ENCODE results near the gene WIZ.

Gene WIZ

DNA sequence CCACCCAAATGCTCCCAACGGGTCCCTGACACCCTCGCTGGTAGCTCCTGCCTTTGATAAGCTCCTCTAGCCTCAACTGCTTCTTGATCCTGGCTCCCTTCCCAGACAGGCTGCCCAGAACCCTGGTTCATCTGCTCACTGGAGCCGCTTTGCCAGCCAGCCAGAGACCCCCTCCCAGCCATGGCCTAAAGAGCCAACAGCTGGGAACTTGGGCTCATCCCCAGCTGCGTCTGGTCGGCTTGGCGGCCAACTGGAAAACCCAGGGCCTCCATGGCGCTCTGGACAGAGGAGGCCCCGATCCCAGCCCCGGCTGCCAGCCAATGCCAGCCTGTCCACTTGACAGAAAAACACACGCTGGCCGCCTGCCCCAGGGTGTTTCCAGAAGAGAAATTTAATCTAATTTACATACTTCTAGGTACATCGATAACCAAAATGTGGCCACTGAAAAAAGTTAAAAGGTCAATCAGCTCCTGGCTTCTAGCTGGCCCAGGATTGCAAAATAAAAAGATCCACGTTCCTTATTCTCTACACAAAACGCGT lies 28.0 kb downstream of the WIZ start:
- Histone ChIP-seq H3K36me3 (ENCODE audit: control insufficient read depth, low read length) (peaks cover 61% of the 10 kb centered on the region), H3K79me2 (ENCODE audit: control insufficient read depth, low read length) (peaks cover 20% of the 10 kb centered on the region), H3K4me2 (ENCODE audit: low read length) (no peak overlapping the region), H3K4me3 (ENCODE audit: low read length) (no peak overlapping the region), H3K4me1 (ENCODE audit: control insufficient read depth, low read length) (peaks cover 19% of the 10 kb centered on the region), H3K9me2 (replicated peaks; ENCODE audit: control insufficient read depth, low read length) (no peaks in the 10 kb centered on the region), H3K27ac (ENCODE audit: low read depth, low read length) (no peak overlapping the region), H4K20me1 (ENCODE audit: control insufficient read depth, insufficient read depth, low read depth, low read length) (peaks cover 7% of the 10 kb centered on the region; the same call in 1 of the 2 replicates), H3K27me3 (ENCODE audit: control insufficient read depth, low read length) (no peaks in the 10 kb centered on the region), H3F3A (ENCODE audit: control insufficient read depth, insufficient read depth) (peaks cover 11% of the 10 kb centered on the region; the same call in 1 of the 2 replicates), H3K9me3 (ENCODE audit: control insufficient read depth, insufficient read depth, low read length) (no peaks in the 10 kb centered on the region)
- no peak for TF ChIP-seq EZH2phosphoT487 (IDR thresholded peaks at IDR 0.05; ENCODE audit: borderline replicate concordance, low read length)
- TF ChIP-seq, protein P1, sequence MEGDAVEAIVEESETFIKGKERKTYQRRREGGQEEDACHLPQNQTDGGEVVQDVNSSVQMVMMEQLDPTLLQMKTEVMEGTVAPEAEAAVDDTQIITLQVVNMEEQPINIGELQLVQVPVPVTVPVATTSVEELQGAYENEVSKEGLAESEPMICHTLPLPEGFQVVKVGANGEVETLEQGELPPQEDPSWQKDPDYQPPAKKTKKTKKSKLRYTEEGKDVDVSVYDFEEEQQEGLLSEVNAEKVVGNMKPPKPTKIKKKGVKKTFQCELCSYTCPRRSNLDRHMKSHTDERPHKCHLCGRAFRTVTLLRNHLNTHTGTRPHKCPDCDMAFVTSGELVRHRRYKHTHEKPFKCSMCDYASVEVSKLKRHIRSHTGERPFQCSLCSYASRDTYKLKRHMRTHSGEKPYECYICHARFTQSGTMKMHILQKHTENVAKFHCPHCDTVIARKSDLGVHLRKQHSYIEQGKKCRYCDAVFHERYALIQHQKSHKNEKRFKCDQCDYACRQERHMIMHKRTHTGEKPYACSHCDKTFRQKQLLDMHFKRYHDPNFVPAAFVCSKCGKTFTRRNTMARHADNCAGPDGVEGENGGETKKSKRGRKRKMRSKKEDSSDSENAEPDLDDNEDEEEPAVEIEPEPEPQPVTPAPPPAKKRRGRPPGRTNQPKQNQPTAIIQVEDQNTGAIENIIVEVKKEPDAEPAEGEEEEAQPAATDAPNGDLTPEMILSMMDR (IDR thresholded peaks at IDR 0.05; ENCODE audit: low read depth, low read length, poor library complexity, severe bottlenecking), result no peak

DNA sequence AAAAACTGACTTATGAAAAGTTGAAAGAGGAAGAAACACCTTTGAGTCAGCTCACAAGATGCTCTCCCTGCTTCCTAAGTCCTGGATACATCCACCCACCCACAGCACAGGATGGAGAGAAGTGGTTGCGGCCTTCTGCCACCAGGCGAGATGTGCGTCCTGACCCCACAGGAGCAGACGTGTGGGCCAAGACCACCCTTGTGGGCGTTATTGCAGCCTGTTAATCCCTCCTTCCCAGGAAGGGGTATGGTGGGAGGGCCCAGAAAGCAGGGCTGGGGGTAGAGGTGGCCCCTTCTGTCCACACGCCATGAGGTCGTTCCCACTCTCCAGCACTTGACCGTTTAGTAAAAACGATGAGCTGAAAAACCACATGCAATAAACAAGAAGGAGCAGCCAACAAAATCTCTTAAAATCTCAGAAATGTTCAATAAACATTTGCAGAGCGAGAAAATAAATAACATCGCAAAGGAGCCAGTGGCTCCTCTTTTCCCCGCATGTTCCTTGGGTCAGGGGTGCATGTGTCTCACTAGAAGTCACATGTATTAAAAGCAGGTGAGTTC lies 28.5 kb downstream of the WIZ start:
- peaks cover 61% of the 10 kb centered on the region for H3K36me3 ChIP-seq (ENCODE audit: control insufficient read depth, low read length)
- no peaks in the 10 kb centered on the region for H3K9me3 ChIP-seq (ENCODE audit: control insufficient read depth, insufficient read depth, low read length)
- H3K27me3 ChIP-seq (ENCODE audit: control insufficient read depth, low read length), result no peaks in the 10 kb centered on the region
- peaks cover 26% of the 10 kb centered on the region for H3K79me2 ChIP-seq (ENCODE audit: control insufficient read depth, low read length)
- no peaks in the 10 kb centered on the region for H3K9me2 ChIP-seq (replicated peaks; ENCODE audit: control insufficient read depth, low read length)
- no peak overlapping the region for H3K27ac ChIP-seq (ENCODE audit: low read depth, low read length)
- peaks cover 11% of the 10 kb centered on the region; the same call in 1 of the 2 replicates for H3F3A ChIP-seq (ENCODE audit: control insufficient read depth, insufficient read depth)
- peaks cover 24% of the 10 kb centered on the region for H3K4me1 ChIP-seq (ENCODE audit: control insufficient read depth, low read length)
- no peak for TF ChIP-seq EZH2phosphoT487 (IDR thresholded peaks at IDR 0.05; ENCODE audit: borderline replicate concordance, low read length)
- TF ChIP-seq, protein P1 (IDR thresholded peaks at IDR 0.05; ENCODE audit: low read depth, low read length, poor library complexity, severe bottlenecking), result no peak
- no peak overlapping the region for H3K4me3 ChIP-seq (ENCODE audit: low read length)
- peaks cover 7% of the 10 kb centered on the region; the same call in 1 of the 2 replicates for H4K20me1 ChIP-seq (ENCODE audit: control insufficient read depth, insufficient read depth, low read depth, low read length)
- H3K4me2 ChIP-seq (ENCODE audit: low read length), result no peak overlapping the region

DNA sequence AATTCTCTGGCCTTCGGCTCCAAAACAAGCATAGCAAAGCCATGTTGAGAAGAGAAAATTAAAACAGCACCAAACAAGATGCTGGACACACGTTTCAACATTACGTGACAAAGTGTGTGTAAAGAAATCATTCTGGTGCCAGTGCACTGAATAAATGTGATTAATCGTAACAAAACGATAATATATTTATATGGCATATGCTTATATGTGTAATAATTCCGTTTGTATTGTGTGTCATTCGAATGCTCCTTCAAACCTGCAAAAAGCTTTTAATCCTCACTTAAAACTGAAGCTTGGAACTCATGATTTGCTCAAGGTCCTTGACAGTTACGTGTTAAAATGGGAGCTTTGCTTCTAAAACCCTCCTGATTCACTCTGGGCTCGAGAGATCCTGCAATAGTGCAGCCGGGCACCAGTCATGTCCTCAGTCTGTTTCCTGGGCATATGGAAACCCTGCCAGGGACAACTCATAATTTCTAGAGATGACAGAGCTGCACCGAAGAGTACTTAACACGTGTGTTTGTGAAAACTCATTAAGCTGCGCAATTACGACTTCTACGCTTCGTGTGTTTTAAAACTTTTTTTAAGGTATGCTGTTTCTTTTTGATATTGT lies 30.2 kb downstream of the WIZ start:
- Histone ChIP-seq H3K27me3 (ENCODE audit: control insufficient read depth, low read length) (no peaks in the 10 kb centered on the region), H3K36me3 (ENCODE audit: control insufficient read depth, low read length) (peaks cover 58% of the 10 kb centered on the region), H4K20me1 (ENCODE audit: control insufficient read depth, insufficient read depth, low read depth, low read length) (peaks cover 7% of the 10 kb centered on the region; the same call in 1 of the 2 replicates), H3K4me3 (ENCODE audit: low read length) (peak overlapping the region; percentile 66), H3K4me1 (ENCODE audit: control insufficient read depth, low read length) (peaks cover 26% of the 10 kb centered on the region), H3F3A (ENCODE audit: control insufficient read depth, insufficient read depth) (peaks cover 11% of the 10 kb centered on the region; the same call in 1 of the 2 replicates), H3K9me2 (replicated peaks; ENCODE audit: control insufficient read depth, low read length) (no peaks in the 10 kb centered on the region), H3K79me2 (ENCODE audit: control insufficient read depth, low read length) (peaks cover 43% of the 10 kb centered on the region), H3K4me2 (ENCODE audit: low read length) (peak overlapping the region; percentile 77), H3K9me3 (ENCODE audit: control insufficient read depth, insufficient read depth, low read length) (no peaks in the 10 kb centered on the region), H3K27ac (ENCODE audit: low read depth, low read length) (no peak overlapping the region)
- TF ChIP-seq, protein P1 (IDR thresholded peaks at IDR 0.05; ENCODE audit: low read depth, low read length, poor library complexity, severe bottlenecking), result peak; percentile 8
- no peak for TF ChIP-seq EZH2phosphoT487 (IDR thresholded peaks at IDR 0.05; ENCODE audit: borderline replicate concordance, low read length)

All from DOHH2 (cell line).